T-cell (primary cell): ENCODE results near the gene SYNGAP1. TPM values are rescaled to one million over a fixed set of nuclear protein-coding genes. Genes with fewer than 3 reads are reported as not detected.
"Not testable (repeated sequence)": the region's sequence is repeated elsewhere in the genome, so short reads cannot be mapped to it uniquely, and the experiment has no call there.

Source experiments
- ATAC-seq, 4 experiments: fragments of 200-7000 bp in 3 of 4; fragments of 150-1000 bp in 1 of 4; cut with Tn5 transposase; replicated peaks in 1 of 4; 1 replicate in 3 of 4; 2 replicates in 1 of 4; pipeline ENCODE4 v1.10.0; 2021; ENCODE audit warnings: moderate library complexity in 3 of 4, mild to moderate bottlenecking in 2 of 4, moderate number of reproducible peaks in 1 of 4
- CTCF ChIA-PET, 2 donors: fragments of 300-600 bp; sonication (Branson Sonifier 250); formaldehyde crosslinking; loops; one replicate each; lab custom pipeline; 2022; ENCODE audit warnings: antibody characterized with exemption in 2 of 2; lab: Charles Lee
- POLR2A ChIA-PET, 2 donors: fragments of 300-600 bp; sonication (Branson Sonifier 250); formaldehyde crosslinking; loops; one replicate each; lab custom pipeline; 2022; ENCODE audit warnings: antibody characterized with exemption in 2 of 2; lab: Charles Lee
- DNase-seq, 35 experiments: peaks; one replicate each; pipeline versions ENCODE4 v3.0.0 to v3.0.0-alpha.2; 2013 to 2023
- H3K27ac ChIP-seq: one replicate; pipeline ENCODE4 v1.5.1; 2013; ENCODE audit warnings: low read length
- H3K27me3 ChIP-seq, 2 experiments: replicated peaks in 1 of 2; 1 replicate in 1 of 2; 2 replicates in 1 of 2; pipeline versions ENCODE4 v1.6.1 to v1.7.0; 2013; ENCODE audit warnings: low read length in 1 of 2, mixed read lengths in 1 of 2; ENCODE audit not compliant: control insufficient read depth in 2 of 2, insufficient read depth in 2 of 2; ENCODE audit errors: extremely low read depth in 1 of 2
- H3K36me3 ChIP-seq, 2 donors: 1 replicate in 1 of 2; 2 replicates in 1 of 2; pipeline versions ENCODE4 v1.6.1 to v1.7.0; 2013; ENCODE audit warnings: low read length in 1 of 2; ENCODE audit not compliant: control insufficient read depth in 2 of 2, insufficient read depth in 1 of 2; ENCODE audit errors: extremely low read depth in 1 of 2
- H3K4me1 ChIP-seq, 2 experiments: 1 replicate in 1 of 2; 2 replicates in 1 of 2; pipeline versions ENCODE4 v1.6.1 to v1.7.0; 2013; ENCODE audit warnings: low read length in 2 of 2, mixed read lengths in 1 of 2; ENCODE audit not compliant: insufficient read depth in 2 of 2, control insufficient read depth in 1 of 2; ENCODE audit errors: extremely low read depth in 1 of 2
- H3K4me3 ChIP-seq, 2 donors: 1 replicate in 1 of 2; 2 replicates in 1 of 2; pipeline versions ENCODE4 v1.5.1 to v1.7.0; 2013; ENCODE audit warnings: mild to moderate bottlenecking in 2 of 2, low read length in 1 of 2, moderate library complexity in 1 of 2; ENCODE audit not compliant: control insufficient read depth in 1 of 2; ENCODE audit errors: extremely low read depth in 1 of 2
- H3K9me3 ChIP-seq: 2 replicates; pipeline ENCODE4 v1.7.0; 2013
- H3K27ac Mint-ChIP-seq, 2 donors: one replicate each; pipeline ENCODE4 v1.8.0; 2020 to 2021; ENCODE audit warnings: mild to moderate bottlenecking in 2 of 2, mixed read lengths in 2 of 2
- H3K27me3 Mint-ChIP-seq, 2 donors: one replicate each; pipeline ENCODE4 v1.8.0; 2021 to 2022; ENCODE audit warnings: mixed read lengths in 2 of 2
- H3K36me3 Mint-ChIP-seq: one replicate; pipeline ENCODE4 v1.8.0; 2021; ENCODE audit warnings: mixed read lengths
- H3K4me1 Mint-ChIP-seq, 3 donors: one replicate each; pipeline ENCODE4 v1.8.0; 2020 to 2022; ENCODE audit warnings: mixed read lengths in 3 of 3, mild to moderate bottlenecking in 1 of 3
- H3K4me3 Mint-ChIP-seq, 3 donors: one replicate each; pipeline ENCODE4 v1.8.0; 2020 to 2022; ENCODE audit warnings: mild to moderate bottlenecking in 3 of 3, mixed read lengths in 3 of 3, moderate library complexity in 3 of 3
- H3K9me3 Mint-ChIP-seq, 3 donors: one replicate each; pipeline ENCODE4 v1.8.0; 2020 to 2022; ENCODE audit warnings: mixed read lengths in 3 of 3
- WGBS: methylation state at CpG from one replicate; pipeline ENCODE4 v1.1.5; 2013; ENCODE audit warnings: missing lambda C conversion rate; ENCODE audit not compliant: insufficient coverage; 5-methylcytosine and 5-hydroxymethylcytosine counted together
- total RNA-seq, 35 experiments: library from RNA in 6 of 35; stranded (reverse) in 6 of 35; fragments of 120-200 nt in 1 of 35; gene quantifications; one replicate each; pipeline versions ENCODE4 v1.2.1 to v1.2.4 and lab custom pipeline; 2013 to 2026

The SYNGAP1 gene
- total RNA-seq (100 to 1,000 TPM in 1 of 5 donors, 10 to 100 TPM in 4; 51.2 to 111 (median 64.5) TPM), total RNA-seq (lab: John Stamatoyannopoulos, UW) (6.7 to 57.6 (median 27.9) reads per million in 29 experiments)
- total RNA-seq (2013): 23.9 TPM

DNA sequence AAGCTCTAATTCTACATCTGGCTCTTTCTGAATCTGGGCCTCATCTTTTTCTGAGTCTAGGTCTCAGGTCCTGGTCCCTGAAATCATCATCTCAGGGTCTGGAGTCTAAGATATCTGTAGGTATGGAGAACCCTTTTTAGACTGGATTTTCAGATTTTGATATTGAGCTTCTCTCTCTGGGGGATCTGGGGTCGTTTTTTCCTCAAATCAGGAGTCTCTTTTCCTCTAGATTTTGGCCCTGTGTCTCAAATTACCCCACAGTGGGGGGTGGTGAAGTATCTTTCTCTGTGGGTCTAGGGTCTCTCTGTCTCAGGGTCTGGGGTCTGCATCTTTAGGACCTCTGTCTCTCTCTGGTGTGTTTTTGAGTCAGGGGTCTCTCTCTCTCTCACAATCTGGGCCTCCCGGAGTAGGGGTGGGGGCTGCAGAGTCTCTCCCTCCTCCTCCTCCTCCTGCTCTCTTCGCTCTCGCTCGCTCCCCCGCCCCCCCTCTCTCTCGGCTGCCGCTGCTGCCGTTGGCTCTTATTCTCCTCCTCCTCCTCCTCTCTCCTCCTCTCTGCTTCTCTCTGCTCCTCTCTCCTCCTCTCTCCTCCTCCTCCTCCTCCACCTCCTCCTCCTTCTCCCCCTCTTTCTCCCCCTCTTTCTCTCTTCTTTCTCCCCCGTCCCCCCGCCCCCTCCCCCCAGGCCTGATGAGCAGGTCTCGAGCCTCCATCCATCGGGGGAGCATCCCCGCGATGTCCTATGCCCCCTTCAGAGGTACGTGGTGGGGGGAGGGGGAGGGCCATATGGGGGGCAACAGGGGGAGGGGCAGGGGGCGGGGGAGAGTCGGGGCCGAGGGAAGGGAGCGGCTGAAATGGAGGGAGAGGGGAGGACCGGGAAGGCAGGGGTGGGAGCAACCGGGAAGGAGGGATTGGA, at the start of gene SYNGAP1:
SYNGAP1 (plus strand) TSS at position 486 of the 911 bp plus-strand sequence; CDS start at position 686, 200 bp downstream.
- ChIA-PET POLR2A (interaction anchor here in 1 of 2 donors (0.6 to 1.2 kb wide), 3 partner anchors 107 to 151 kb away, joined by 3 to 4 read pairs (median 3); no protein-coding TSS in a partner anchor), CTCF (interaction anchor here in 1 of 2 donors (1.1 kb wide), 1 partner anchor 29 kb away, joined by 3 read pairs; no protein-coding TSS in a partner anchor)
- DNase-seq (peak in 18 of 35 experiments; percentile 14 to 57 (median 45)), ATAC-seq (no peak)
- Histone ChIP-seq H3K4me3 (peak within 1 kb of the TSS; percentile 18 to 58), H3K27ac (peak within 1 kb of the TSS; percentile 98), H3K36me3 (peaks cover 0 to 21% of the 10 kb centered on the region in 2 donors), H3K9me3 (no peaks in the 10 kb centered on the region), H3K27me3 (no peaks in the 10 kb centered on the region), H3K4me1 (peaks cover 24 to 62% of the 10 kb centered on the region in 2 experiments)
- H3K27me3 Mint-ChIP-seq: no peaks in the 10 kb centered on the region
- peaks cover 13% of the 10 kb centered on the region for H3K36me3 Mint-ChIP-seq
- peaks cover 59 to 84% (median 74%) of the 10 kb centered on the region in 3 donors for H3K4me1 Mint-ChIP-seq
- no peaks in the 10 kb centered on the region for H3K9me3 Mint-ChIP-seq
- peak within 1 kb of the TSS; percentile 96 to 99 for H3K27ac Mint-ChIP-seq
- H3K4me3 Mint-ChIP-seq: peak within 1 kb of the TSS; percentile 92 to 94 (median 94)
- WGBS: 4% methylated on average over 5 of the region's 22 CpGs

GRCh38 chr6:33371901-33372300, 48.0 kb upstream of the SYNGAP1 start:
- H3K4me3 Mint-ChIP-seq, POLR2A ChIA-PET, ATAC-seq, H3K36me3 Mint-ChIP-seq, H3K27me3 ChIP-seq, H3K9me3 Mint-ChIP-seq, DNase-seq, H3K4me3 ChIP-seq, H3K9me3 ChIP-seq, H3K27me3 Mint-ChIP-seq, H3K36me3 ChIP-seq, H3K27ac Mint-ChIP-seq, H3K27ac ChIP-seq, CTCF ChIA-PET: not testable (repeated sequence)
- 93% methylated on average over 3 of the region's 8 CpGs for WGBS
- H3K4me1 ChIP-seq: peaks cover 0 to 26% of the 10 kb centered on the region in 2 experiments
- H3K4me1 Mint-ChIP-seq: peaks cover 8 to 17% (median 14%) of the 10 kb centered on the region in 3 donors

DNA sequence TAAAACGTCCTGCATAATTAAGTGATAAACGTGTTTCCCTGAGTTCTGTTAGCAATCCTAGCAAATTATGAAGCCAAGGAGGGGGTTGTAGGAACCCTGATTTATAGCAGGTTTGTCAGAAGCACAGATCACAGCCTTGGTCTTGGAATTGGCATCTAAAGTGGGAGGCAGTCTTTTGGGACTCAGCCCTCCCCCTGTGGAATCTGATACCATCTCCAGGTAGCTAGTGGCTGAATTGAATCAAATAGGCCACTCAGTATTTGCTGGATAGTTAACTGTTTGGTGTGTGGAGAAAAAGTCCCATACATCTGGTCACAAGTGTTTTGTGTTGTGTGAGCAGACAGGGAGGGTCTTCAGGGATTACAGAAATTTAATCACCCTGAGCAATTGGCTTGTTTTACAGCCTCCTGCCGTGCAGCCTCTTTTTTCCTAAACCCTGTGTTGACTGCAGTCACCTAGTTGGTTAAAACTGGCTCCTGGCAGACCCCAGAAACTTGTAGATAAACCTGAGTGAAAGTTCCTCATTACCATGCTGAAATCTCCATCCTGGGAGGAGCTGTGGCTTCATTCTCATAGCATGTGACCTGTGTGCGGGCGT, 47.2 kb upstream of the SYNGAP1 start:
- Histone ChIP-seq H3K9me3 (no peaks in the 10 kb centered on the region), H3K4me3 (no peak overlapping the region), H3K36me3 (no peaks in the 10 kb centered on the region), H3K27ac (no peak overlapping the region), H3K27me3 (no peaks in the 10 kb centered on the region), H3K4me1 (peaks cover 0 to 26% of the 10 kb centered on the region in 2 experiments)
- DNase-seq (no peak), ATAC-seq (no peak)
- POLR2A ChIA-PET: no interaction called here
- no peak overlapping the region for H3K4me3 Mint-ChIP-seq
- CTCF ChIA-PET: no interaction called here
- 57% methylated on average over 4 of the region's 5 CpGs for WGBS
- no peak overlapping the region for H3K27ac Mint-ChIP-seq
- H3K36me3 Mint-ChIP-seq: no peaks in the 10 kb centered on the region
- peaks cover 8 to 17% (median 14%) of the 10 kb centered on the region in 3 donors for H3K4me1 Mint-ChIP-seq
- H3K9me3 Mint-ChIP-seq: no peaks in the 10 kb centered on the region
- no peaks in the 10 kb centered on the region for H3K27me3 Mint-ChIP-seq

GRCh38 chr6:33373960-33374910, 45.6 kb upstream of the SYNGAP1 start:
- no peaks in the 10 kb centered on the region for H3K27me3 Mint-ChIP-seq
- H3K4me1 Mint-ChIP-seq: peaks cover 8 to 17% (median 14%) of the 10 kb centered on the region in 3 donors
- no peaks in the 10 kb centered on the region for H3K36me3 Mint-ChIP-seq
- ATAC-seq (peak in 1 of 4 experiments; percentile 37), DNase-seq (peak in 1 of 35 experiments; percentile 31)
- no peaks in the 10 kb centered on the region for H3K27me3 ChIP-seq
- no peaks in the 10 kb centered on the region for H3K9me3 Mint-ChIP-seq
- POLR2A ChIA-PET: no interaction called here
- peak overlapping the region; percentile 73 to 83 for H3K27ac Mint-ChIP-seq
- H3K4me3 Mint-ChIP-seq: no peak overlapping the region
- no peaks in the 10 kb centered on the region for H3K9me3 ChIP-seq
- peaks cover 0 to 26% of the 10 kb centered on the region in 2 experiments for H3K4me1 ChIP-seq
- H3K27ac ChIP-seq: peak overlapping the region; percentile 27
- no peak overlapping the region for H3K4me3 ChIP-seq
- H3K36me3 ChIP-seq: no peaks in the 10 kb centered on the region
- CTCF ChIA-PET: interaction anchor here in 1 of 2 donors (0.5 to 0.7 kb wide), 4 partner anchors 17 to 337 kb away, joined by 3 to 8 read pairs (median 3); partner anchors contain the start of gene UQCC2
- 100% methylated on average over 3 of the region's 8 CpGs for WGBS

DNA sequence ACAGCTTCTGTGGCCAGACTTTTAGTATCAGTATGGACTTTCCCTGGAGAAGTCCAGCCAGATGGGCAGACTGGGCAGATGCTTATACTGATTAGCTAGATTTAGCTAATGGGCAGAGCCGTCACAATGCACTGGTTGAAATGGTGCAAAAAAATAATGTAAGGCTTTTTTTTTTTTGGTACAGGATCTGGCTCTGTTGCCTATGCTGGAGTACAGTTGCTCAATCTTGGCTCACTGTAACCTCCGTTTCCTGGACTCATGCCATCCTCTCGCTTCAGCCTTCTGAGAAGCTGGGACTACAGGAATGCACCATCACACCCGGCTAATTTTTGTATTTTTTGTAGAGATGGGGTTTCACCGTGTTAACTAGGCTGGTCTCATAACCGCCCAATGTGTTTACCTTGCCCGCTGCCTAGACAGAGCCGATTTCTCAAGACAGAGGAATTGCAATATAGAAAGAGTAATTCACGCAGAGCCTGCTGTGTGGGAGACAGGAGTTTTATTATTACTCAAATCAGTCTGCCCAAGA, 44.7 kb upstream of the SYNGAP1 start:
- Mint-ChIP-seq H3K4me3 (no peak overlapping the region), H3K27me3 (no peaks in the 10 kb centered on the region), H3K4me1 (peaks cover 8 to 17% (median 14%) of the 10 kb centered on the region in 3 donors), H3K27ac (peak overlapping the region in 1 of 2 donors; percentile 16), H3K36me3 (no peaks in the 10 kb centered on the region), H3K9me3 (no peaks in the 10 kb centered on the region)
- no peaks in the 10 kb centered on the region for H3K27me3 ChIP-seq
- H3K27ac ChIP-seq: peak overlapping the region; percentile 27
- CTCF ChIA-PET: no interaction called here
- DNase-seq: no peak
- H3K4me1 ChIP-seq: peaks cover 0 to 26% of the 10 kb centered on the region in 2 experiments
- WGBS: 71% methylated on average over 9 of the region's 9 CpGs
- no peaks in the 10 kb centered on the region for H3K36me3 ChIP-seq
- H3K4me3 ChIP-seq: no peak overlapping the region
- H3K9me3 ChIP-seq: no peaks in the 10 kb centered on the region
- POLR2A ChIA-PET: no interaction called here
- no peak for ATAC-seq
